BJ (cell line): ENCODE results near the gene CRMP1. TPM values are rescaled to one million over a fixed set of nuclear protein-coding genes. Genes with fewer than 3 reads are reported as not detected.

ENCODE experiments used
- CTCF ChIA-PET: fragments of 350-600 bp; formaldehyde crosslinking; extraction: SDS; loops from one replicate; lab custom pipeline; 2021; ENCODE audit warnings: antibody characterized with exemption, inconsistent platforms; lab: Yijun Ruan, JAX
- POLR2A ChIA-PET: fragments of 300-600 bp; sonication (Branson Sonifier 250); formaldehyde crosslinking; extraction: SDS; loops from one replicate; lab custom pipeline; 2021; ENCODE audit warnings: antibody characterized with exemption; lab: Charles Lee
- DNase-seq: peaks from one replicate; pipeline ENCODE4 v3.0.0-alpha.2; 2011; ENCODE audit warnings: low read depth
- H3K27me3 ChIP-seq: 2 replicates; pipeline ENCODE4 v1.6.0; 2011; ENCODE audit warnings: low read length; ENCODE audit not compliant: control insufficient read depth, insufficient read depth
- H3K36me3 ChIP-seq: 2 replicates; pipeline ENCODE4 v1.5.1; 2011; ENCODE audit warnings: low read length; ENCODE audit not compliant: control insufficient read depth, insufficient read depth
- H3K4me3 ChIP-seq: 2 replicates; pipeline ENCODE4 v1.5.1; 2011; ENCODE audit warnings: low read depth, mild to moderate bottlenecking, control low read depth, low read length
- CTCF ChIP-seq: IDR thresholded peaks from 2 replicates; pipeline ENCODE4 v1.5.1; 2011; ENCODE audit warnings: low read depth, mild to moderate bottlenecking, control low read depth, inconsistent platforms, low read length, moderate library complexity; ENCODE audit not compliant: insufficient read depth
- polyA plus RNA-seq: library from polyadenylated mRNA; depleted of rRNA; stranded (reverse); fragments of >200 nt; gene quantifications from 2 replicates; pipeline ENCODE4 v1.2.3, GENCODE V29; 2011

CRMP1 gene
- polyA plus RNA-seq, 1 experiment, result 0.09 TPM

DNA sequence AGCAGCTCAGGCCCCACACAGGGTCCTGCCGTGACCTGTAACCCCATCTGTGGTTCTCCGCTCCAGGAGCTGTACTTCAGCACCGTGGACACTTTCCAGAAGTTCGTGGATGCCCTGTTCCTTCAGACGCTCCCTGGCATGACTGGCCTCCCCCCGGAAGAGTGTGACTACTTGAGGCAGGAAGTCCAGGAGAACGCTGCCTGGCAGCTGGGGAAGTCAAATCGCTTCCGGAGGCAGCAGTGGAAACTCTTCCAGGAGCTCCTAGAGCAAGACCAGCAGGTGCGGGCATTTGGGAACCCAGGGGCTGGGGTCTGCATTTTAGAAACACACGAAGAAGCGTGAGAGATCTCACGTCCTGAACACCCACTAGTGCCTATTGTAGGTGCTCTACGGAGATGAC is 109.4 kb downstream of the CRMP1 start:
- ChIA-PET CTCF (interaction anchor here (0.9 kb wide), 1 partner anchor 75 kb away, joined by 3 read pairs; the partner anchor contains the start of gene EVC2), POLR2A (interaction anchor here (0.6 to 0.7 kb wide), 2 partner anchors 104 to 374 kb away, joined by 3 read pairs; no protein-coding TSS in a partner anchor)
- DNase-seq, result no peak
- H3K36me3 ChIP-seq, result peaks cover 13% of the 10 kb centered on the region
- TF ChIP-seq CTCF, result no peak
- no peaks in the 10 kb centered on the region for H3K27me3 ChIP-seq
- no peak overlapping the region for H3K4me3 ChIP-seq

GRCh38 chr4:5782829-5783476 is 109.9 kb downstream of the CRMP1 start:
- CTCF ChIA-PET, result interaction anchor here (0.5 to 0.9 kb wide), 2 partner anchors 68 to 75 kb away, joined by 3 read pairs; partner anchors contain the start of gene EVC2
- Histone ChIP-seq H3K4me3 (no peak overlapping the region), H3K36me3 (peaks cover 9% of the 10 kb centered on the region), H3K27me3 (no peaks in the 10 kb centered on the region)
- no peak for TF ChIP-seq CTCF
- no peak for DNase-seq
- POLR2A ChIA-PET, result interaction anchor here (0.6 kb wide), 1 partner anchor 374 kb away, joined by 3 read pairs; no protein-coding TSS in a partner anchor

DNA sequence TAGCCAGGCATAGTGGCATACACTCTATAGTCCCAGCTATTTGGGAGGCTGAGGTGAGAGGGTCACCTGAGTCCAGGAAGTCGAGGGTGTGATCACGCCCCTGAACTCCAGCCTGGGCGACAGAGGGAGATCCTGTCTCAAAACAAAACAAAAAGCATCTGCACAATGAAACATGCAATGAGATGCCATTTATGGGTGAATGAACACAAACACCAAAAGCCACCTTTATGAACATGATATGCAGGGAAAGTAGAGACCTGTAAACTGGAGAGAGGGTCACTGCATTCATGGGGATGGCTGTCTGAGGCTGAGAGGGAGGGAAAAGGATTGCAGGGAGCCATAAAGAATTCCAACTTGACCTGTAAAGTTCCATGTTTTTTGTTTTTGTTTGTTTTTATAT is 111.2 kb downstream of the CRMP1 start:
- TF ChIP-seq CTCF, result no peak
- no peak for DNase-seq
- POLR2A ChIA-PET, result no interaction called here
- H3K36me3 ChIP-seq, result peaks cover 5% of the 10 kb centered on the region; the same call in 1 of the 2 replicates
- no peak overlapping the region for H3K4me3 ChIP-seq
- CTCF ChIA-PET, result interaction anchor here (1.1 to 1.2 kb wide), 2 partner anchors 9 to 72 kb away, joined by 5 to 6 read pairs; no protein-coding TSS in a partner anchor
- H3K27me3 ChIP-seq, result no peaks in the 10 kb centered on the region

DNA sequence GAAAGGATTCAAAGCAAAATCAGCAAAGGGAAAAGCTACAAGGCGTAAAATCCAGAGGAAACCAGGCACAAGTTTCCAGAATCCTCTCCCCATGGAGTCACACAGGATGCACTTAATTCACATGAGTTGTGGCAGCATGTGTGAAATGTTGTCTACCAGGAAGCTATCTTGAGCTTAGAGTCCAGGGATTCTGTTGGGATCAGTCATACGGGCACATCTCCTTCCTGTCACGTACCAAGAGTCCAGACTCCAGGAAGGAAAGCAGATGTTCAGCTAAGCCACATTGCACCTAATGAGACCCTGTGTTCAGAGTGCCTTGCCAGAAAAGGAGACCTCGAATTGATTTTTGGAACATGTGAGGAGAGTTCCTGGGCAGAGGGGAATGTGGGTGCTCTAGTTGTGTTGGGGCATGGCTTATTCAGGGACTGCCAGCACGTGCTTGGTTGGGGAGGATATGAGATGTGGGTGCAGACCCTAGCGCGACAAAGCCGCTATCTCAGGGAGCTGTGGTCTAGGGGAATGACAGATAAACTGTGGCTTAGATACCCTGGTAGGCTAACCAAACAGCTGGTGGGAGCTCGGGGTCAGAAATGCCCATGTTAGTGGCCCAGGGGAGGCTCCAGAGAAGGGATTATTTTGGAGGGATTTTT is 111.9 kb downstream of the CRMP1 start:
- DNase-seq, result peak; percentile 84
- ChIA-PET POLR2A (interaction anchor here (0.6 kb wide), 1 partner anchor 740 kb away, joined by 3 read pairs; no protein-coding TSS in a partner anchor), CTCF (interaction anchor here (1.1 to 1.2 kb wide), 2 partner anchors 10 to 71 kb away, joined by 5 to 6 read pairs; no protein-coding TSS in a partner anchor)
- no peak for TF ChIP-seq CTCF
- Histone ChIP-seq H3K27me3 (no peaks in the 10 kb centered on the region), H3K36me3 (peaks cover 5% of the 10 kb centered on the region; the same call in 1 of the 2 replicates), H3K4me3 (no peak overlapping the region)

DNA sequence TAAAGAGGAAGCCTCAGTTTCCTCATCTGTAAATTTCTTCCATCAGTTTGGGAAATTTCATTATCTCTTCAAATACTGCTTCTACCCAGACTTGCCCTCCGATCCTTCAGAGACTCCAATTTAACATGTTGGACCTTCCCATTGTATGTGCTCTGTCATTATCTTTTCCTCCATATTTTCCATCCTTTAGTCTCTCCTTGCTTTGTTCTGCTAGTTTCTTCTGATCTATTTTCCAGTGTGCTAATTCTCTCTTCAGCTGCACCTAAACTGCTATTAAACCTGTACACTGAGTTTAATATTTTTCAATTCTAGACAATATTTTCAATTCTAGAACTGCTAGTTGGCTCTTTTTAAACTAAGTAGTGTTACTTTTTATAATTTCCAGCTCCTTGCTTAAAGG is 116.4 kb downstream of the CRMP1 start:
- Histone ChIP-seq H3K36me3 (no peaks in the 10 kb centered on the region; the same call in 1 of the 2 replicates), H3K4me3 (no peak overlapping the region), H3K27me3 (no peaks in the 10 kb centered on the region)
- ChIA-PET CTCF (no interaction called here), POLR2A (no interaction called here)
- no peak for TF ChIP-seq CTCF
- no peak for DNase-seq
